GM12878 (cell line): ENCODE measurements around the gene ANKRD55. TPM values are rescaled to one million over a fixed set of nuclear protein-coding genes. Genes with fewer than 3 reads are reported as not detected.

Experiments
- ATAC-seq: fragments of 200-7000 bp; cut with Tn5 transposase; 3 replicates; pipeline ENCODE4 v1.9.1; 2020; ENCODE audit warnings: mild to moderate bottlenecking, moderate library complexity
- BruUV-seq: library from RNA; stranded (reverse); fragments of 400-500 nt; replicated peaks from 2 replicates; lab custom pipeline; 2021; lab: Mats Ljungman, UMichigan
- CTCF ChIA-PET: fragments of 300-600 bp; sonication (Branson Sonifier 250); formaldehyde crosslinking; extraction: SDS; loops from one replicate; lab custom pipeline; 2021; ENCODE audit warnings: inconsistent platforms; lab: Yijun Ruan, JAX
- POLR2A ChIA-PET: fragments of 350-600 bp; formaldehyde crosslinking; extraction: SDS; loops from one replicate; lab custom pipeline; 2021; ENCODE audit warnings: inconsistent platforms; lab: Charles Lee
- RAD21 ChIA-PET: fragments of 300-600 bp; sonication (Branson Sonifier 250); formaldehyde crosslinking; loops from one replicate; lab custom pipeline; 2023; ENCODE audit warnings: antibody characterized with exemption; ENCODE audit not compliant: unreplicated experiment; lab: Charles Lee
- SMC1A ChIA-PET: fragments of 300-600 bp; sonication (Branson Sonifier 250); formaldehyde crosslinking; loops from one replicate; lab custom pipeline; 2023; ENCODE audit not compliant: unreplicated experiment, uncharacterized antibody; lab: Charles Lee
- DNase-seq: peaks from one replicate; pipeline ENCODE4 v3.0.0-alpha.2; 2011; ENCODE audit warnings: low read depth, low spot score
- FAIRE-seq: peaks from 3 replicates; lab custom pipeline; 2011; peaks lifted over from hg19 to GRCh38; lab: Jason Lieb, UNC
- H2AFZ ChIP-seq: 2 replicates; pipeline ENCODE4 v1.6.0; 2011; ENCODE audit warnings: low read depth, low read length, control low read depth; ENCODE audit not compliant: control insufficient read depth
- H3K27ac ChIP-seq: 2 replicates; pipeline ENCODE4 v1.5.1; 2011; ENCODE audit warnings: control low read depth; ENCODE audit not compliant: control insufficient read depth, insufficient read depth
- H3K27me3 ChIP-seq, 2 experiments: replicated peaks in 1 of 2; 2 replicates each; pipeline versions ENCODE4 v1.6.0 to v1.6.1; 2011; ENCODE audit warnings: low read length in 1 of 2; ENCODE audit not compliant: control insufficient read depth in 2 of 2, insufficient read depth in 2 of 2
- H3K36me3 ChIP-seq, 2 experiments: 2 replicates each; pipeline ENCODE4 v1.5.1; 2011; ENCODE audit warnings: low read length in 1 of 2; ENCODE audit not compliant: control insufficient read depth in 2 of 2, insufficient read depth in 2 of 2
- H3K4me1 ChIP-seq: 2 replicates; pipeline ENCODE4 v1.6.1; 2011; ENCODE audit warnings: mild to moderate bottlenecking, low read length, moderate library complexity, mixed read lengths; ENCODE audit not compliant: control insufficient read depth, insufficient read depth
- H3K4me2 ChIP-seq: 2 replicates; pipeline ENCODE4 v1.6.0; 2011; ENCODE audit warnings: control low read depth; ENCODE audit not compliant: control insufficient read depth, insufficient read depth
- H3K4me3 ChIP-seq: fragments of 200-600 bp; sonication (generic); 2 replicates; pipeline ENCODE4 v1.5.1; 2016
- H3K79me2 ChIP-seq: 2 replicates; pipeline ENCODE4 v1.6.0; 2011; ENCODE audit warnings: low read length; ENCODE audit not compliant: control insufficient read depth, insufficient read depth
- H3K9ac ChIP-seq: 2 replicates; pipeline ENCODE4 v1.8.0; 2011; ENCODE audit warnings: low read length, control low read depth, mixed read lengths; ENCODE audit not compliant: control insufficient read depth, insufficient read depth
- H3K9me3 ChIP-seq: replicated peaks from 3 replicates; pipeline ENCODE4 v1.5.1; 2011; ENCODE audit warnings: mild to moderate bottlenecking, low read length; ENCODE audit not compliant: control insufficient read depth, insufficient read depth
- H4K20me1 ChIP-seq: 2 replicates; pipeline ENCODE4 v1.6.0; 2011; ENCODE audit not compliant: control insufficient read depth, insufficient read depth
- CBX3 ChIP-seq: fragments of 200-600 bp; sonication (generic); IDR thresholded peaks from 2 replicates; pipeline ENCODE4 v1.6.1; 2016; ENCODE audit warnings: low read depth, borderline replicate concordance
- CBX5 ChIP-seq: sonication (generic); IDR thresholded peaks from 2 replicates; pipeline ENCODE4 v1.6.1; 2016; ENCODE audit warnings: low read depth, moderate library complexity, mild to moderate bottlenecking, inconsistent platforms
- CREM ChIP-seq: IDR thresholded peaks from 2 replicates; pipeline ENCODE4 v1.6.1; 2014; ENCODE audit warnings: antibody characterized with exemption, low read depth
- GATAD2B ChIP-seq: fragments of 450-650 bp; conservative IDR thresholded peaks from 2 replicates; pipeline ENCODE4 v1.6.1; 2017; ENCODE audit warnings: low read depth, mild to moderate bottlenecking, moderate library complexity
- IRF4 ChIP-seq: IDR thresholded peaks from 2 replicates; pipeline ENCODE4 v1.6.1; 2011; ENCODE audit warnings: low read depth, low read length
- JUNB ChIP-seq: IDR thresholded peaks from 2 replicates; pipeline ENCODE4 v1.6.1; 2016; ENCODE audit warnings: antibody characterized with exemption, mild to moderate bottlenecking
- NR2F1 ChIP-seq: fragments of 450-650 bp; conservative IDR thresholded peaks from 2 replicates; pipeline ENCODE4 v1.6.1; 2017; ENCODE audit warnings: mild to moderate bottlenecking
- PAX5 ChIP-seq: IDR thresholded peaks from 2 replicates; pipeline ENCODE4 v1.6.1; 2011; ENCODE audit warnings: low read depth, low read length, borderline replicate concordance
- POLR2A ChIP-seq: IDR thresholded peaks from 2 replicates; pipeline ENCODE4 v1.6.1; 2011; ENCODE audit warnings: low read depth, mild to moderate bottlenecking, low read length
- POU2F2 ChIP-seq: IDR thresholded peaks from 3 replicates; pipeline ENCODE4 v1.6.1; 2011; ENCODE audit warnings: low read depth, mild to moderate bottlenecking, low read length, borderline replicate concordance
- RB1 ChIP-seq: fragments of 450-650 bp; formaldehyde crosslinking; IDR thresholded peaks from 2 replicates; pipeline ENCODE4 v1.6.1; 2017; ENCODE audit warnings: mild to moderate bottlenecking, borderline replicate concordance
- RCOR1 ChIP-seq: conservative IDR thresholded peaks from 2 replicates; pipeline ENCODE4 v1.6.1; 2012; ENCODE audit warnings: low read depth, low read length, improper control_type of control experiment
- RELA ChIP-seq: fragments of 450-650 bp; IDR thresholded peaks from 2 replicates; pipeline ENCODE4 v1.8.0; 2014; ENCODE audit warnings: borderline replicate concordance; ENCODE audit not compliant: partially characterized antibody
- RUNX3 ChIP-seq: IDR thresholded peaks from 2 replicates; pipeline ENCODE4 v1.6.1; 2012; ENCODE audit warnings: low read length, inconsistent platforms
- SKIL ChIP-seq: fragments of 450-650 bp; IDR thresholded peaks from 2 replicates; pipeline ENCODE4 v1.6.1; 2017; ENCODE audit warnings: mild to moderate bottlenecking, low read depth, inconsistent platforms; ENCODE audit not compliant: poor library complexity, severe bottlenecking
- WRNIP1 ChIP-seq: IDR thresholded peaks from 2 replicates; pipeline ENCODE4 v1.6.1; 2011; ENCODE audit warnings: low read depth, low read length, improper control_type of control experiment, borderline replicate concordance
- YY1 ChIP-seq: IDR thresholded peaks from 2 replicates; pipeline ENCODE4 v1.6.1; 2011; ENCODE audit warnings: low read depth, mild to moderate bottlenecking, low read length
- ZNF687 ChIP-seq: fragments of 450-650 bp; IDR thresholded peaks from 2 replicates; pipeline ENCODE4 v1.6.1; 2017; ENCODE audit warnings: mild to moderate bottlenecking, moderate library complexity
- WGBS: methylation state at CpG from one replicate; pipeline ENCODE4 v1.1.6; 2016; ENCODE audit warnings: low lambda C conversion rate; ENCODE audit not compliant: insufficient replicate concordance, insufficient coverage; ENCODE audit errors: missing lambda C conversion rate; 5-methylcytosine and 5-hydroxymethylcytosine counted together
- in situ Hi-C: fragments of 300-500 bp; cut with MboI; formaldehyde crosslinking; loops from 9 replicates; pipeline ENCODE4 v1.14.3; 2018; ENCODE audit warnings: mixed read lengths
- intact Hi-C: fragments of 100-400 bp; cut with micrococcal nuclease; formaldehyde crosslinking; loops from one replicate; pipeline ENCODE4 v1.14.2; 2022; ENCODE audit not compliant: unreplicated experiment
- polyA plus RNA-seq, 11 experiments: library from polyadenylated mRNA; depleted of rRNA in 4 of 11; unstranded in 6 of 11; stranded (reverse) in 5 of 11; fragments of >200 nt; fragmentation: Nextera tagmentation in 4 of 11; fragmentation: Illumina TruSeq in 1 of 11; extraction: Ambion mirVana in 4 of 11; extraction: Trizol in 1 of 11; gene quantifications; 1 replicate in 1 of 11; 2 replicates in 10 of 11; pipeline versions ENCODE4 v1.2.1 to v1.2.3, GENCODE V29; 2011 to 2016; ENCODE audit warnings: inconsistent platforms in 2 of 11, missing spikeins in 2 of 11, low read depth in 1 of 11
- total RNA-seq, 4 experiments: library from RNA; depleted of rRNA in 3 of 4; stranded (reverse); fragments of >200 nt in 3 of 4; fragmentation: Illumina TruSeq in 1 of 4; extraction: Trizol in 1 of 4; gene quantifications; 2 replicates each; pipeline versions ENCODE4 v1.2.1 to v1.2.3, GENCODE V29; 2013 to 2021

The ANKRD55 gene
- total and polyA plus RNA-seq, 10 of the 15 experiments (the other 5 are each of a cell fraction or from before 2014, with no cell fraction given): 0.04 TPM; not detected in 9

GRCh38 chr5:56088967-56089829 is 143.9 kb downstream of the ANKRD55 start:
- H4K20me1 ChIP-seq: no peaks in the 10 kb centered on the region
- 0 out of 2 replicates have a peak overlapping the region, but pooled peaks have one; percentile 25 for H3K9ac ChIP-seq
- ATAC-seq (peak; percentile 95), FAIRE-seq (peak; percentile 90), DNase-seq (peak; percentile 74)
- no peaks in the 10 kb centered on the region for H3K79me2 ChIP-seq
- no TSS peak for BruUV-seq
- ChIA-PET POLR2A (interaction anchor here (1.3 to 1.4 kb wide), 4 partner anchors 9 to 48 kb away, joined by 3 to 6 read pairs (median 4); no protein-coding TSS in a partner anchor), SMC1A (interaction anchor here (0.9 to 10.6 kb wide), 15 partner anchors 9 to 112 kb away, joined by 3 to 206 read pairs (median 6); no protein-coding TSS in a partner anchor), RAD21 (interaction anchor here (0.9 to 2.7 kb wide), 15 partner anchors 8 to 323 kb away, joined by 3 to 20 read pairs (median 3); no protein-coding TSS in a partner anchor), CTCF (interaction anchor here (0.5 to 1.7 kb wide), 7 partner anchors 8 to 1457 kb away, joined by 3 to 6 read pairs (median 4); no protein-coding TSS in a partner anchor)
- intact Hi-C loops (no loop called here), in situ Hi-C loops (no loop called here)
- peak overlapping the region; percentile 63 for H3K4me2 ChIP-seq
- H3K9me3 ChIP-seq: no peaks in the 10 kb centered on the region; the same call in 2 of the 3 replicates
- H2AFZ ChIP-seq: no peak overlapping the region; the same call in 1 of the 2 replicates
- H3K36me3 ChIP-seq: no peaks in the 10 kb centered on the region
- H3K27me3 ChIP-seq: no peaks in the 10 kb centered on the region
- H3K27ac ChIP-seq: peak overlapping the region; percentile 41
- peaks cover 8% of the 10 kb centered on the region for H3K4me1 ChIP-seq
- H3K4me3 ChIP-seq: no peak overlapping the region
- WGBS: 13% methylated on average over 5 of the region's 5 CpGs
- TF ChIP-seq CBX5 (0 out of 2 replicates have a peak, but pooled peaks have one; percentile 28), RUNX3 (peak; percentile 20; the same call in 1 of the 2 replicates), CBX3 (no peak), IRF4 (peak; percentile 74; the same call in 1 of the 2 replicates), RB1 (no peak), ZNF687 (peak; percentile 34), WRNIP1 (0 out of 2 replicates have a peak, but pooled peaks have one; percentile 48), RELA (peak; percentile 84), GATAD2B (0 out of 2 replicates have a peak, but pooled peaks have one; percentile 40), POLR2A (no peak), NR2F1 (peak; percentile 91), POU2F2 (peak; percentile 13; the same call in 1 of the 3 replicates), YY1 (peak; percentile 84), PAX5 (peak; percentile 15; the same call in 1 of the 2 replicates), CREM (0 out of 2 replicates have a peak, but pooled peaks have one; percentile 11), SKIL (peak; percentile 37), RCOR1 (no peak), JUNB (peak; percentile 56; the same call in 1 of the 2 replicates)
